K562 (cell line): ENCODE data around the gene MPL. TPM values are rescaled to one million over a fixed set of nuclear protein-coding genes. Genes with fewer than 3 reads are reported as not detected.
A peak's percentile ranks its signal among the peaks of the same experiment; 100 is the strongest.

ENCODE experiments used
- CHD4 ChIP-seq: fragments of 200-600 bp; sonication (generic); IDR thresholded peaks from 3 replicates; pipeline ENCODE4 v1.6.1; 2012; ENCODE audit warnings: low read depth, mild to moderate bottlenecking, mixed read lengths, low read length, inconsistent platforms; ENCODE audit not compliant: insufficient read depth, insufficient replicate concordance, poor library complexity, severe bottlenecking
- EP400 ChIP-seq: fragments of 450-650 bp; IDR thresholded peaks from 2 replicates; pipeline ENCODE4 v1.6.1; 2017; ENCODE audit warnings: antibody characterized with exemption, mild to moderate bottlenecking, moderate library complexity
- HNRNPL ChIP-seq: fragments of 200-400 bp; formaldehyde crosslinking; IDR thresholded peaks from 2 replicates; pipeline ENCODE4 v1.6.1; 2017; ENCODE audit warnings: low read depth, mild to moderate bottlenecking, low read length
- MCM2 ChIP-seq: fragments of 450-650 bp; IDR thresholded peaks from 2 replicates; pipeline ENCODE4 v1.6.1; 2017; ENCODE audit warnings: low read depth, mild to moderate bottlenecking
- RBFOX2 ChIP-seq: fragments of 200-400 bp; formaldehyde crosslinking; IDR thresholded peaks from 2 replicates; pipeline ENCODE4 v1.6.1; 2017; ENCODE audit warnings: low read depth, mild to moderate bottlenecking, low read length, moderate library complexity
- SUPT5H ChIP-seq: fragments of 450-650 bp; IDR thresholded peaks from 2 replicates; pipeline ENCODE4 v1.6.1; 2016
- polyA plus RNA-seq, 8 experiments: library from polyadenylated mRNA; depleted of rRNA in 4 of 8; stranded (reverse) in 5 of 8; unstranded in 3 of 8; fragments of >200 nt; fragmentation: Nextera tagmentation in 2 of 8; fragmentation: Illumina TruSeq in 1 of 8; extraction: Ambion mirVana in 2 of 8; extraction: Trizol in 1 of 8; gene quantifications; 2 replicates each; pipeline versions ENCODE4 v1.2.1 to v1.2.3, GENCODE V29; 2011 to 2014; ENCODE audit warnings: inconsistent platforms in 1 of 8, missing spikeins in 1 of 8
- total RNA-seq, 7 experiments: library from RNA; depleted of rRNA in 6 of 7; stranded (reverse); fragments of >200 nt in 6 of 7; fragmentation: Illumina TruSeq in 2 of 7; extraction: Trizol in 2 of 7; gene quantifications; 2 replicates each; pipeline versions ENCODE4 v1.2.1 to v1.2.3, GENCODE V29; 2011 to 2021; ENCODE audit warnings: low replicate concordance in 1 of 7
- TF ChIP-seq, protein P1 (sequence below), 2 experiments: fragments of 450-650 bp; IDR thresholded peaks; 2 replicates each; pipeline ENCODE4 v1.6.1; 2016; ENCODE audit warnings: mild to moderate bottlenecking in 2 of 2, borderline replicate concordance in 1 of 2, low read depth in 1 of 2, moderate library complexity in 1 of 2
- TF ChIP-seq, protein P2 (sequence below): sonication (generic); formaldehyde crosslinking; IDR thresholded peaks from 2 replicates; pipeline ENCODE4 v1.8.0; 2022; ENCODE audit warnings: missing genetic modification reagents, mild to moderate bottlenecking, moderate library complexity, borderline replicate concordance
- TF ChIP-seq, protein P3 (sequence below): fragments of 150-350 bp; conservative IDR thresholded peaks from 2 replicates; pipeline ENCODE4 v1.6.1; 2014; ENCODE audit warnings: low read length
- TF ChIP-seq, protein P4 (sequence below): fragments of 200-800 bp; sonication (Bioruptor generic); IDR thresholded peaks from 2 replicates; pipeline ENCODE4 v1.6.1; 2017; ENCODE audit warnings: missing genetic modification characterization, missing compliant biosample characterization

MPL gene
- total and polyA plus RNA-seq, 9 of the 15 experiments (the other 6 are each of a cell fraction or from before 2014, with no cell fraction given) = not detected

DNA sequence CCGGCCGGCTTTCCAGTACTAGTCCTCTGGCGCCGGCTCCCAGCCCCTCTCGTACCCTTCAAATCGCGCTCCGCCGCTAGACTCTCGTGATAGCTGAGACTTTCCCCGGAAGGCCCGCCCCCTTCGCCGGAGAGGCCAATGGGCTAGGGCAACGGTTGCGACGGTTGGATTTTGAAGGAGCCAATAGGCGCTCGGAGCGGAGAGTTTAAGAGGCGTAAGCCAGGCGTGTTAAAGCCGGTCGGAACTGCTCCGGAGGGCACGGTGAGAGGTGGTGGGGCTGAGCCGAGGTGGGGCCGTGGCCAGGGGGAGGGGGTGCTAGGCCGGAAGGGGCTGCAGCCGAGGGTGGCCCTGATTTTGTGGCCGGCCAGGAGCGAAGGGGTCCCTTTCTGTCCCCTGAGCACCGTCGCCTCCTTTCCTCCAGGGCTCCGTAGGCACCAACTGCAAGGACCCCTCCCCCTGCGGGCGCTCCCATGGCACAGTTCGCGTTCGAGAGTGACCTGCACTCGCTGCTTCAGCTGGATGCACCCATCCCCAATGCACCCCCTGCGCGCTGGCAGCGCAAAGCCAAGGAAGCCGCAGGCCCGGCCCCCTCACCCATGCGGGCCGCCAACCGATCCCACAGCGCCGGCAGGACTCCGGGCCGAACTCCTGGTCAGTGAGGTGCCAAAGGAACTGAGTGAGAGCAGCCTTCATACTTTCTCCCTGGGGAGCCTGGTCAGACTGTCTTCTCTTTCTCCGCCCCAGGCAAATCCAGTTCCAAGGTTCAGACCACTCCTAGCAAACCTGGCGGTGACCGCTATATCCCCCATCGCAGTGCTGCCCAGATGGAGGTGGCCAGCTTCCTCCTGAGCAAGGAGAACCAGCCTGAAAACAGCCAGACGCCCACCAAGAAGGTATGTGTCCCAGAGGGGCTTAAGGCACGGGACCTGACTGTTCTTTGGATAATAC, 21.4 kb downstream of the MPL start, which contains the start of gene CDC20 (continued):
- TF ChIP-seq, protein P1, sequence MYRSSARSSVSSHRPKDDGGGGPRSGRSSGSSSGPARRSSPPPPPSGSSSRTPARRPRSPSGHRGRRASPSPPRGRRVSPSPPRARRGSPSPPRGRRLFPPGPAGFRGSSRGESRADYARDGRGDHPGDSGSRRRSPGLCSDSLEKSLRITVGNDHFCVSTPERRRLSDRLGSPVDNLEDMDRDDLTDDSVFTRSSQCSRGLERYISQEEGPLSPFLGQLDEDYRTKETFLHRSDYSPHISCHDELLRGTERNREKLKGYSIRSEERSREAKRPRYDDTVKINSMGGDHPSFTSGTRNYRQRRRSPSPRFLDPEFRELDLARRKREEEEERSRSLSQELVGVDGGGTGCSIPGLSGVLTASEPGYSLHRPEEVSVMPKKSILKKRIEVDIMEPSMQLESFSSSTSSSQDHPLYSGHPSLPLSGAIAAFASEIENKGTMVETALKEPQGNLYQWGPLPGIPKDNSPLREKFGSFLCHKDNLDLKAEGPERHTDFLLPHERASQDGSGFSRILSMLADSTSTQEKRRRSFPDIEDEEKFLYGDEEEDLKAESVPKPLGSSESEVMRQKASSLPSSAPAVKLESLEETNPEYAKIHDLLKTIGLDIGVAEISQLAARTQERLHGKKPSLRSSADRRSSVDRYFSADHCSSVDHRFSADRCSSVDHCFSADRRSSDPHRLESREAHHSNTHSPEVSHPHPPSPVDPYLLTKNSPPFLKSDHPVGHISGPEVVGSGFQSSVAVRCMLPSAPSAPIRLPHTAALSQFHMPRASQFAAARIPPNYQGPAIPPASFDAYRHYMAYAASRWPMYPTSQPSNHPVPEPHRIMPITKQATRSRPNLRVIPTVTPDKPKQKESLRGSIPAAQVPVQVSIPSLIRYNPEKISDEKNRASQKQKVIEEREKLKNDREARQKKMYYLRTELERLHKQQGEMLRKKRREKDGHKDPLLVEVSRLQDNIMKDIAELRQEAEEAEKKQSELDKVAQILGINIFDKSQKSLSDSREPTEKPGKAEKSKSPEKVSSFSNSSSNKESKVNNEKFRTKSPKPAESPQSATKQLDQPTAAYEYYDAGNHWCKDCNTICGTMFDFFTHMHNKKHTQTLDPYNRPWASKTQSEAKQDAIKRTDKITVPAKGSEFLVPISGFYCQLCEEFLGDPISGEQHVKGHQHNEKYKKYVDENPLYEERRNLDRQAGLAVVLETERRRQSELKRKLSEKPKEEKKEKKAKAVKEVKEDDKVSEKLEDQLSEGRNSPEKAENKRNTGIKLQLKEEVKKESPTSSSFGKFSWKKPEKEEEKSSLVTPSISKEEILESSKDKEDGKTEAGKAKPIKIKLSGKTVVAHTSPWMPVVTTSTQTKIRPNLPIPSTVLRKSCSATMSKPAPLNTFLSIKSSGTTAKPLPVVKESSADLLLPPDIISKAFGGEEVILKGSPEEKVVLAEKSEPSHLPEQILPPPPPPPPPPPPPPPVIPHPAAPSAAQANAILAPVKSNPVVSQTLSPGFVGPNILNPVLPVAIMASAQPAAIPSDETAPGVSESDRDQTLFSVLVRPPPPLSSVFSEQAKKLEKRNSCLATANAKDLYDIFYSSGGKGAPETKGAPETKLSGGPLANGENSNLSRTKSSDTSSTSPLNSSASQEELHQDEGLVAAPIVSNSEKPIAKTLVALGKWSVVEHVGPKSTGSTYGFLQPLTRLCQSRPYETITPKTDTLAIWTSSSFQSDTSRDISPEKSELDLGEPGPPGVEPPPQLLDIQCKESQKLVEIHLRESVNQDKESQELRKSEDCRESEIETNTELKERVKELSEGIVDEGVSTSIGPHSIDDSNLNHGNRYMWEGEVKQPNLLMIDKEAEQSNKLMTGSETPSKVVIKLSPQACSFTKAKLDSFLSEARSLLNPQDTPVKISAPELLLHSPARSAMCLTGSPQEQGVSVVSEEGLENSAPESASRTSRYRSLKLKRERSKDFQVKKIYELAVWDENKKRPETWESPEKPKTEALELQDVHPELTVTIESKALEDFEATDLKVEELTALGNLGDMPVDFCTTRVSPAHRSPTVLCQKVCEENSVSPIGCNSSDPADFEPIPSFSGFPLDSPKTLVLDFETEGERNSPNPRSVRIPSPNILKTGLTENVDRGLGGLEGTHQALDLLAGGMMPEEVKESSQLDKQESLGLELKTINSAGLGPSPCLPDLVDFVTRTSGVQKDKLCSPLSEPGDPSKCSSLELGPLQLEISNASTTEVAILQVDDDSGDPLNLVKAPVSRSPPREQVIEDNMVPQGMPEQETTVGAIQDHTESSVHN (IDR thresholded peaks at IDR 0.05; ENCODE audit: borderline replicate concordance in 1 of 2, low read depth in 1 of 2) = no peak
- TF ChIP-seq, protein P2, sequence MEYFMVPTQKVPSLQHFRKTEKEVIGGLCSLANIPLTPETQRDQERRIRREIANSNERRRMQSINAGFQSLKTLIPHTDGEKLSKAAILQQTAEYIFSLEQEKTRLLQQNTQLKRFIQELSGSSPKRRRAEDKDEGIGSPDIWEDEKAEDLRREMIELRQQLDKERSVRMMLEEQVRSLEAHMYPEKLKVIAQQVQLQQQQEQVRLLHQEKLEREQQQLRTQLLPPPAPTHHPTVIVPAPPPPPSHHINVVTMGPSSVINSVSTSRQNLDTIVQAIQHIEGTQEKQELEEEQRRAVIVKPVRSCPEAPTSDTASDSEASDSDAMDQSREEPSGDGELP (CRISPR knock-in tag) = peak; percentile 47; the same call in 1 of the 2 replicates
- TF ChIP-seq RBFOX2 = peak; percentile 96
- no peak for TF ChIP-seq CHD4
- peak; percentile 97 for TF ChIP-seq EP400
- peak; percentile 66 for TF ChIP-seq HNRNPL
- TF ChIP-seq, protein P3, sequence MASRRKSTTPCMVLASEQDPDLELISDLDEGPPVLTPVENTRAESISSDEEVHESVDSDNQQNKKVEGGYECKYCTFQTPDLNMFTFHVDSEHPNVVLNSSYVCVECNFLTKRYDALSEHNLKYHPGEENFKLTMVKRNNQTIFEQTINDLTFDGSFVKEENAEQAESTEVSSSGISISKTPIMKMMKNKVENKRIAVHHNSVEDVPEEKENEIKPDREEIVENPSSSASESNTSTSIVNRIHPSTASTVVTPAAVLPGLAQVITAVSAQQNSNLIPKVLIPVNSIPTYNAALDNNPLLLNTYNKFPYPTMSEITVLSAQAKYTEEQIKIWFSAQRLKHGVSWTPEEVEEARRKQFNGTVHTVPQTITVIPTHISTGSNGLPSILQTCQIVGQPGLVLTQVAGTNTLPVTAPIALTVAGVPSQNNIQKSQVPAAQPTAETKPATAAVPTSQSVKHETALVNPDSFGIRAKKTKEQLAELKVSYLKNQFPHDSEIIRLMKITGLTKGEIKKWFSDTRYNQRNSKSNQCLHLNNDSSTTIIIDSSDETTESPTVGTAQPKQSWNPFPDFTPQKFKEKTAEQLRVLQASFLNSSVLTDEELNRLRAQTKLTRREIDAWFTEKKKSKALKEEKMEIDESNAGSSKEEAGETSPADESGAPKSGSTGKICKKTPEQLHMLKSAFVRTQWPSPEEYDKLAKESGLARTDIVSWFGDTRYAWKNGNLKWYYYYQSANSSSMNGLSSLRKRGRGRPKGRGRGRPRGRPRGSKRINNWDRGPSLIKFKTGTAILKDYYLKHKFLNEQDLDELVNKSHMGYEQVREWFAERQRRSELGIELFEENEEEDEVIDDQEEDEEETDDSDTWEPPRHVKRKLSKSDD = peak; percentile 95
- no peak for TF ChIP-seq MCM2
- TF ChIP-seq, protein P4, sequence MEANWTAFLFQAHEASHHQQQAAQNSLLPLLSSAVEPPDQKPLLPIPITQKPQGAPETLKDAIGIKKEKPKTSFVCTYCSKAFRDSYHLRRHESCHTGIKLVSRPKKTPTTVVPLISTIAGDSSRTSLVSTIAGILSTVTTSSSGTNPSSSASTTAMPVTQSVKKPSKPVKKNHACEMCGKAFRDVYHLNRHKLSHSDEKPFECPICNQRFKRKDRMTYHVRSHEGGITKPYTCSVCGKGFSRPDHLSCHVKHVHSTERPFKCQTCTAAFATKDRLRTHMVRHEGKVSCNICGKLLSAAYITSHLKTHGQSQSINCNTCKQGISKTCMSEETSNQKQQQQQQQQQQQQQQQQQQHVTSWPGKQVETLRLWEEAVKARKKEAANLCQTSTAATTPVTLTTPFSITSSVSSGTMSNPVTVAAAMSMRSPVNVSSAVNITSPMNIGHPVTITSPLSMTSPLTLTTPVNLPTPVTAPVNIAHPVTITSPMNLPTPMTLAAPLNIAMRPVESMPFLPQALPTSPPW = peak; percentile 71
- TF ChIP-seq SUPT5H = peak; percentile 87
